HG03060 (cell line): ENCODE measurements around the gene RAF1.
"Not testable (repeated sequence)": the region's sequence is repeated elsewhere in the genome, so short reads cannot be mapped to it uniquely, and the experiment has no call there.

Experiments used
- ATAC-seq: cut with Tn5 transposase; IDR thresholded peaks from one replicate; pipeline ENCODE4 v1.9.1; 2021; ENCODE audit warnings: low read depth, moderate number of reproducible peaks; ENCODE audit not compliant: unreplicated experiment

The RAF1 gene

GRCh38 chr3:12568747-12569146, 95.2 kb downstream of the RAF1 start:
- no peak for ATAC-seq

- ATAC-seq = no peak
Measured at GRCh38 chr3:12566976-12567375, 96.9 kb downstream of the RAF1 start.

GRCh38 chr3:12562451-12562850, 101.5 kb downstream of the RAF1 start:
- no peak for ATAC-seq

GRCh38 chr3:12561397-12561796, 102.5 kb downstream of the RAF1 start:
- ATAC-seq = no peak

GRCh38 chr3:12560505-12561190, 103.3 kb downstream of the RAF1 start:
- ATAC-seq = peak; percentile 38

- no peak for ATAC-seq
Measured at GRCh38 chr3:12559520-12559919, 104.4 kb downstream of the RAF1 start.

- ATAC-seq = no peak
Measured at GRCh38 chr3:12558706-12559105, 105.2 kb downstream of the RAF1 start.

GRCh38 chr3:12557473-12558100, 106.3 kb downstream of the RAF1 start:
- ATAC-seq = no peak

- ATAC-seq = peak; percentile 56
Measured at GRCh38 chr3:12556690-12557472, 107.0 kb downstream of the RAF1 start, which contains the start of gene MKRN2. TSS of gene MKRN2 (plus strand) at chr3:12557087. CDS start at chr3:12557151, 64 bp downstream.

GRCh38 chr3:12556314-12556689, 107.6 kb downstream of the RAF1 start:
- ATAC-seq = no peak

GRCh38 chr3:12553921-12554391, 110.0 kb downstream of the RAF1 start:
- no peak for ATAC-seq

GRCh38 chr3:12549971-12550760, 113.8 kb downstream of the RAF1 start:
- ATAC-seq = no peak

GRCh38 chr3:12545473-12545791, 118.5 kb downstream of the RAF1 start, which contains the start of gene MKRN2OS:
TSS of gene MKRN2OS (minus strand) at chr3:12545499. CDS start at chr3:12545464, 35 bp downstream.
- ATAC-seq = no peak

GRCh38 chr3:12544652-12545472, 119.1 kb downstream of the RAF1 start:
- ATAC-seq = no peak

- not testable (repeated sequence) for ATAC-seq
Measured at GRCh38 chr3:12543497-12543896, 120.4 kb downstream of the RAF1 start.

- no peak for ATAC-seq
Measured at GRCh38 chr3:12541625-12542024, 122.3 kb downstream of the RAF1 start.

GRCh38 chr3:12536423-12536822, 127.5 kb downstream of the RAF1 start:
- no peak for ATAC-seq
